ENCODE measurements around the gene USP21. TPM values are rescaled to one million over a fixed set of nuclear protein-coding genes. Genes with fewer than 3 reads are reported as not detected.

The USP21 gene
- total and polyA plus RNA-seq, 2 of the 13 experiments (the other 11 are each of a cell fraction or from before 2014, with no cell fraction given) = 10.1 to 33.1 TPM

GRCh38 chr1:161131523-161132409 lies 27.5 kb upstream of the USP21 start (continued):
- TF ChIP-seq, protein P1, sequence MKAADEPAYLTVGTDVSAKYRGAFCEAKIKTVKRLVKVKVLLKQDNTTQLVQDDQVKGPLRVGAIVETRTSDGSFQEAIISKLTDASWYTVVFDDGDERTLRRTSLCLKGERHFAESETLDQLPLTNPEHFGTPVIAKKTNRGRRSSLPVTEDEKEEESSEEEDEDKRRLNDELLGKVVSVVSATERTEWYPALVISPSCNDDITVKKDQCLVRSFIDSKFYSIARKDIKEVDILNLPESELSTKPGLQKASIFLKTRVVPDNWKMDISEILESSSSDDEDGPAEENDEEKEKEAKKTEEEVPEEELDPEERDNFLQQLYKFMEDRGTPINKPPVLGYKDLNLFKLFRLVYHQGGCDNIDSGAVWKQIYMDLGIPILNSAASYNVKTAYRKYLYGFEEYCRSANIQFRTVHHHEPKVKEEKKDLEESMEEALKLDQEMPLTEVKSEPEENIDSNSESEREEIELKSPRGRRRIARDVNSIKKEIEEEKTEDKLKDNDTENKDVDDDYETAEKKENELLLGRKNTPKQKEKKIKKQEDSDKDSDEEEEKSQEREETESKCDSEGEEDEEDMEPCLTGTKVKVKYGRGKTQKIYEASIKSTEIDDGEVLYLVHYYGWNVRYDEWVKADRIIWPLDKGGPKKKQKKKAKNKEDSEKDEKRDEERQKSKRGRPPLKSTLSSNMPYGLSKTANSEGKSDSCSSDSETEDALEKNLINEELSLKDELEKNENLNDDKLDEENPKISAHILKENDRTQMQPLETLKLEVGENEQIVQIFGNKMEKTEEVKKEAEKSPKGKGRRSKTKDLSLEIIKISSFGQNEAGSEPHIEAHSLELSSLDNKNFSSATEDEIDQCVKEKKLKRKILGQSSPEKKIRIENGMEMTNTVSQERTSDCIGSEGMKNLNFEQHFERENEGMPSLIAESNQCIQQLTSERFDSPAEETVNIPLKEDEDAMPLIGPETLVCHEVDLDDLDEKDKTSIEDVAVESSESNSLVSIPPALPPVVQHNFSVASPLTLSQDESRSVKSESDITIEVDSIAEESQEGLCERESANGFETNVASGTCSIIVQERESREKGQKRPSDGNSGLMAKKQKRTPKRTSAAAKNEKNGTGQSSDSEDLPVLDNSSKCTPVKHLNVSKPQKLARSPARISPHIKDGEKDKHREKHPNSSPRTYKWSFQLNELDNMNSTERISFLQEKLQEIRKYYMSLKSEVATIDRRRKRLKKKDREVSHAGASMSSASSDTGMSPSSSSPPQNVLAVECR (CRISPR knock-in tag; IDR thresholded peaks at IDR 0.05; ENCODE audit: borderline replicate concordance) = 0 out of 2 replicates have a peak, but pooled peaks have one; percentile 12
- TF ChIP-seq NRL (CRISPR knock-in tag; IDR thresholded peaks at IDR 0.05; ENCODE audit: borderline replicate concordance) = 0 out of 2 replicates have a peak, but pooled peaks have one; percentile 16
- no peak for TF ChIP-seq AGO2 (optimal IDR thresholded peaks at IDR 0.05; ENCODE audit: low read depth, low read length)
- TF ChIP-seq, protein P2, sequence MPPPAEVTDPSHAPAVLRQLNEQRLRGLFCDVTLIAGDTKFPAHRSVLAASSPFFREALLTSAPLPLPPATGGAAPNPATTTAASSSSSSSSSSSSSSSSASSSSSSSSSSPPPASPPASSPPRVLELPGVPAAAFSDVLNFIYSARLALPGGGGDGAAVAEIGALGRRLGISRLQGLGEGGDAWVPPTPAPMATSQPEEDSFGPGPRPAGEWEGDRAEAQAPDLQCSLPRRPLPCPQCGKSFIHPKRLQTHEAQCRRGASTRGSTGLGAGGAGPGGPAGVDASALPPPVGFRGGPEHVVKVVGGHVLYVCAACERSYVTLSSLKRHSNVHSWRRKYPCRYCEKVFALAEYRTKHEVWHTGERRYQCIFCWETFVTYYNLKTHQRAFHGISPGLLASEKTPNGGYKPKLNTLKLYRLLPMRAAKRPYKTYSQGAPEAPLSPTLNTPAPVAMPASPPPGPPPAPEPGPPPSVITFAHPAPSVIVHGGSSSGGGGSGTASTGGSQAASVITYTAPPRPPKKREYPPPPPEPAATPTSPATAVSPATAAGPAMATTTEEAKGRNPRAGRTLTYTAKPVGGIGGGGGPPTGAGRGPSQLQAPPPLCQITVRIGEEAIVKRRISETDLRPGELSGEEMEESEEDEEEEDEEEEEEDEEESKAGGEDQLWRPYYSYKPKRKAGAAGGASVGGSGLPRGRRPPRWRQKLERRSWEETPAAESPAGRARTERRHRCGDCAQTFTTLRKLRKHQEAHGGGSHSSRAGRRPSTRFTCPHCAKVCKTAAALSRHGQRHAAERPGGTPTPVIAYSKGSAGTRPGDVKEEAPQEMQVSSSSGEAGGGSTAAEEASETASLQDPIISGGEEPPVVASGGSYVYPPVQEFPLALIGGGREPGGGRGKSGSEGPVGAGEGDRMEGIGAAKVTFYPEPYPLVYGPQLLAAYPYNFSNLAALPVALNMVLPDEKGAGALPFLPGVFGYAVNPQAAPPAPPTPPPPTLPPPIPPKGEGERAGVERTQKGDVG (CRISPR knock-in tag; IDR thresholded peaks at IDR 0.05; ENCODE audit: borderline replicate concordance) = peak; percentile 50; the same call in 1 of the 2 replicates
- TF ChIP-seq ZBTB38 (CRISPR knock-in tag; IDR thresholded peaks at IDR 0.05) = 0 out of 2 replicates have a peak, but pooled peaks have one; percentile 21
- no peak for TF ChIP-seq MYPOP (CRISPR knock-in tag; IDR thresholded peaks at IDR 0.05)
- peak; percentile 30; the same call in 1 of the 2 replicates for TF ChIP-seq ARNT2 (CRISPR knock-in tag; IDR thresholded peaks at IDR 0.05; ENCODE audit: low read depth)
- peak; percentile 47; the same call in 1 of the 2 replicates for TF ChIP-seq KDM5B (CRISPR knock-in tag; IDR thresholded peaks at IDR 0.05; ENCODE audit: borderline replicate concordance)
- 0 out of 2 replicates have a peak, but pooled peaks have one; percentile 3 for TF ChIP-seq SP4 (CRISPR knock-in tag; IDR thresholded peaks at IDR 0.05)
- TF ChIP-seq, protein P3, sequence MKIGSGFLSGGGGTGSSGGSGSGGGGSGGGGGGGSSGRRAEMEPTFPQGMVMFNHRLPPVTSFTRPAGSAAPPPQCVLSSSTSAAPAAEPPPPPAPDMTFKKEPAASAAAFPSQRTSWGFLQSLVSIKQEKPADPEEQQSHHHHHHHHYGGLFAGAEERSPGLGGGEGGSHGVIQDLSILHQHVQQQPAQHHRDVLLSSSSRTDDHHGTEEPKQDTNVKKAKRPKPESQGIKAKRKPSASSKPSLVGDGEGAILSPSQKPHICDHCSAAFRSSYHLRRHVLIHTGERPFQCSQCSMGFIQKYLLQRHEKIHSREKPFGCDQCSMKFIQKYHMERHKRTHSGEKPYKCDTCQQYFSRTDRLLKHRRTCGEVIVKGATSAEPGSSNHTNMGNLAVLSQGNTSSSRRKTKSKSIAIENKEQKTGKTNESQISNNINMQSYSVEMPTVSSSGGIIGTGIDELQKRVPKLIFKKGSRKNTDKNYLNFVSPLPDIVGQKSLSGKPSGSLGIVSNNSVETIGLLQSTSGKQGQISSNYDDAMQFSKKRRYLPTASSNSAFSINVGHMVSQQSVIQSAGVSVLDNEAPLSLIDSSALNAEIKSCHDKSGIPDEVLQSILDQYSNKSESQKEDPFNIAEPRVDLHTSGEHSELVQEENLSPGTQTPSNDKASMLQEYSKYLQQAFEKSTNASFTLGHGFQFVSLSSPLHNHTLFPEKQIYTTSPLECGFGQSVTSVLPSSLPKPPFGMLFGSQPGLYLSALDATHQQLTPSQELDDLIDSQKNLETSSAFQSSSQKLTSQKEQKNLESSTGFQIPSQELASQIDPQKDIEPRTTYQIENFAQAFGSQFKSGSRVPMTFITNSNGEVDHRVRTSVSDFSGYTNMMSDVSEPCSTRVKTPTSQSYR (CRISPR knock-in tag; IDR thresholded peaks at IDR 0.05; ENCODE audit: borderline replicate concordance) = peak; percentile 42; the same call in 1 of the 2 replicates
